Stimulated activated CD4-positive, alpha-beta T cell treated with anti-CD3 and anti-CD28 coated beads, Interleukin-2, amount 100 ng/mL, for 4 hours (primary cell): ENCODE measurements around the gene LGALS9C.
"Not testable (repeated sequence)": the region's sequence is repeated elsewhere in the genome, so short reads cannot be mapped to it uniquely, and the experiment has no call there.

Source experiments
- DNase-seq: peaks from one replicate; pipeline ENCODE4 v3.0.0-alpha.2; 2020; ENCODE audit warnings: low read depth

LGALS9C gene

DNA sequence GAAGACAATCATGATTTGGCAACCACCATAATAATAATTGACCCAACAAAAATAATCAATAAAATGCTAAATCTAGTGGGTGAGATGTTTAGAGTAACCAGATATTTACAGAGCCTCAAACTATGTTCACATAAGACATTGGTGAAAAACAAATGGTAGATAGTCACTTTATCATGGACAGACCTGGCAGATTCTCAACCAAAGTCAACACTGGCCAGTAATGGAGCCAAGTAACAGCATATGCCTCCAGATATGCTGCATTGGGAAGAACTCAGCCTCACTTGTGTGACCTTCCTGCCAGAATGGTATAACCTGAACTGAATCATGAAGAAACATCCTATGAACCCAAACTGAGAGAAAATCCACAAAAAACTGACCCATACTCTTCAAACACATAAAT lies 53.8 kb downstream of the LGALS9C start:
- not testable (repeated sequence) for DNase-seq

DNA sequence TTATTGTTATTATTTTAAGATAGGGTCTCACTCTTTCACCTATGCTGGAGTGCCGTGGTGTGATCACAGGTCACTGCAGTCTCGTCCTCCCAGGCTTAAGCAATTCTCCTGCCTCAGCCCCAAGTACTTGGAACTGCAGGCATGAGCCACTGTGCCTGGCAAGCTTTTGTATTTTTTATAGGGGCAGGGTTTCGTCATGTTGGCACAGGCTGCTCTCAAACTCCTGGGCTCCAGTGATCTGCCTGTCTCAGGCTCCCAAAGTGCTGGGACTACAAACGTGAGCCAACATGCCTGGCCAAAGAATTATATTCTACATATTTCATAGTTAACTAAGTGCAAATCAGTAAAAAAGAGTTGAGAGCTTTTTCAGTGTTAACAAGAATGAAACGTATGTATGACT lies 65.6 kb downstream of the LGALS9C start:
- DNase-seq: not testable (repeated sequence)

DNA sequence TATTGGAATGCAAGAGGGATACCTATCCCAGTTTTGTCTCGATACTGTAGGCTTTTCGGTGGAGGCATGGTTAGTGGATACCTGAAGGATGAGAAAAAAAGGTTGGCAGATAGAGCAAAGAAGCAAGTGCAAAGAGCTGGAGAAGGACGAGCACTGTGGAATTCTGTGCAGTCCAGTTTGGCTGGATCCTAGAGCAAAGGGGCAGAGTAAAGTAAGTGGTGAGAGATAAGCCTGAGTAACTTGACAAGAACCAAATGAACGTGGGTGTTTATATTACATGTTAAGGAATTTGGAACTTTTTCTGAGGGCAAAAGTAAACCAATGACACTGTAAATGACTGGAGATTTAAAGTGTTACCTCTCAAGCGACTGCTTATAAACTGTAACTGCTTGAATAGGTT lies 66.3 kb downstream of the LGALS9C start:
- not testable (repeated sequence) for DNase-seq
